ENCODE results near the gene GLB1L2.
"Not testable (repeated sequence)": the region's sequence is repeated elsewhere in the genome, so short reads cannot be mapped to it uniquely, and the experiment has no call there.

GLB1L2 gene, protein sequence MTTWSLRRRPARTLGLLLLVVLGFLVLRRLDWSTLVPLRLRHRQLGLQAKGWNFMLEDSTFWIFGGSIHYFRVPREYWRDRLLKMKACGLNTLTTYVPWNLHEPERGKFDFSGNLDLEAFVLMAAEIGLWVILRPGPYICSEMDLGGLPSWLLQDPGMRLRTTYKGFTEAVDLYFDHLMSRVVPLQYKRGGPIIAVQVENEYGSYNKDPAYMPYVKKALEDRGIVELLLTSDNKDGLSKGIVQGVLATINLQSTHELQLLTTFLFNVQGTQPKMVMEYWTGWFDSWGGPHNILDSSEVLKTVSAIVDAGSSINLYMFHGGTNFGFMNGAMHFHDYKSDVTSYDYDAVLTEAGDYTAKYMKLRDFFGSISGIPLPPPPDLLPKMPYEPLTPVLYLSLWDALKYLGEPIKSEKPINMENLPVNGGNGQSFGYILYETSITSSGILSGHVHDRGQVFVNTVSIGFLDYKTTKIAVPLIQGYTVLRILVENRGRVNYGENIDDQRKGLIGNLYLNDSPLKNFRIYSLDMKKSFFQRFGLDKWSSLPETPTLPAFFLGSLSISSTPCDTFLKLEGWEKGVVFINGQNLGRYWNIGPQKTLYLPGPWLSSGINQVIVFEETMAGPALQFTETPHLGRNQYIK

DNA sequence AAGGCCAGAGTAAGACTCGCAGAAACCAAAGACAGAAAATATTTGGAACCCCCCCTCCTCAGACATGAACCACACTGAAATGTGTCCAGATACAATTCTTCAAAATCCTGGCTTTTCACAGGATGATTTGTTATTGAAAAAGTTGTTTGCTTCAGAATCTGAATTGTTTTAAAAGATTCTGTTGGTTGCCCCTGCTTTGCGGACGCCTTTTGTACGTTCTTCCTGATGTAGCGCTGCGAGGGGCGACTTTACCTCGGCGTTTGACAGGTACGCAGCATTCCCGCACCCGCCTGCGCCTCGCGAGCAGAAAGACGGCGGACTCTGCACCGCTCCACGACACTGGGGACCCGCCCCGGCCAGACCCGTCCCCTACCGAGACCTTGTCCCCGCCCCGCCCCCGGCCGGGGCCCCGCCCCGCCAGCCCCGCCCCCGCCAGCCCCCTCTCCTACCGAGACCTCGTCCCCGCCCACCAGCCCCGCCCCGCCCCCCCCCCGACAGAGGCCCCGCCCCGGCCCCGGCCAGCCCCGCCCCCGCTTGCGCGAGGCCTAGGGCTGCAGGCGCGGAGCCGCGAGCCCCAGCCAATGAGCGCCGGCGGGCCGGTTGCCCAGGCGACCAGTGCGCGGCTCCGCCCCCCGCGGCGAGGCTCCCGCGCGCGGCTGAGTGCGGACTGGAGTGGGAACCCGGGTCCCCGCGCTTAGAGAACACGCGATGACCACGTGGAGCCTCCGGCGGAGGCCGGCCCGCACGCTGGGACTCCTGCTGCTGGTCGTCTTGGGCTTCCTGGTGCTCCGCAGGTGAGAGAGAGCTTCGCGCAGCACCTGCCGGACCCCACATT lies at the start of gene GLB1L2:
Gene GLB1L2, plus strand, starts transcription at position 635 of the 835 bp plus-strand sequence. Its CDS starts 74 bp downstream, at position 709.
- DNase-seq (ENCODE audit: low read depth in 1 of 2, low spot score in 1 of 2) = peak; percentile 68 to 70

DNA sequence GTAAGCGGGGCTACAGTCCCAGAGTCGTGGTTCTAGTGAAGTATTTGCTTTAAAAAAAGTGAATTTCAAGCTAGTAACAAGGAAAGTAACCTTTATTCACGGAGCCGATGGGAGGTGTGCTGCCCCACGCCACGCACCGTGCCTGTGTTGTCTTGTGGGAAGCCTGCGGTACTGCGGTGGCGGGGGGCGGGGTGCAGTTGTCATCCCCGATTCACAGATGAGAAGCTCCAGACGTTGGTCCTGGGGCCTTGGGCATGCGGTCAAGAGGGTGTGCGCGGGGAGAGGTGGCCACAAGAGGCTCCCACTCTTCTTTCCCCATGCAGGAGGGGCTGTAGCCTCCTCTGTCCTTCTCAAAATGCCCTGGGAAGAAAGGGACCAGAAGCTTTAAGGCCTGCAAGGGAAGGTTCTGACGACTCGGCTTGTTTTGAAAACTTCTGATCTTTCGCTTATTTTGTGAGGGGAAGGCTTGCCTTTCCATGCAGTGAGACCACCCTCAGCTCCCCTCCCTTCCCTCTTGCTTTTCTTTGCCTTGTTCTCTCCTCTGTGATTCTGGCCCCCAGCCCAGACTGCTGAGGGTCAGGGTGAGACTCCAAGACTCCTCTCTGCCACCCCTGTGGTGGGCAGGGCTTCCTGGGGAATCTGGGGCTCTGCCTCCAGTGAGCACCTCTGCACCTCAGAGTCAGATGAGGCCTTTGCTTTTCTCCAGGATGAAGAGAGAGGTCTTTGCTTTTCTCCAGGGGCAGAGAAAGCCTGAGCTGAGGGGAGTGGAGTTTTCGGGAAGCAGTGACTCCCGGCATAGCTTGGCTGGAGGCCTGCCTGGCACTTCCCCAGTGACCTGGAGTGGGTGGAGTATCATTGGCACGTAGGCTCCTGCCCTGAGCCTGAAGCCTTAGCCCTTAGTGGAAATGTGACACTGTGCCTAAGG lies 49.4 kb upstream of the GLB1L2 start:
- no peak for DNase-seq (ENCODE audit: low read depth in 1 of 2, low spot score in 1 of 2)

DNA sequence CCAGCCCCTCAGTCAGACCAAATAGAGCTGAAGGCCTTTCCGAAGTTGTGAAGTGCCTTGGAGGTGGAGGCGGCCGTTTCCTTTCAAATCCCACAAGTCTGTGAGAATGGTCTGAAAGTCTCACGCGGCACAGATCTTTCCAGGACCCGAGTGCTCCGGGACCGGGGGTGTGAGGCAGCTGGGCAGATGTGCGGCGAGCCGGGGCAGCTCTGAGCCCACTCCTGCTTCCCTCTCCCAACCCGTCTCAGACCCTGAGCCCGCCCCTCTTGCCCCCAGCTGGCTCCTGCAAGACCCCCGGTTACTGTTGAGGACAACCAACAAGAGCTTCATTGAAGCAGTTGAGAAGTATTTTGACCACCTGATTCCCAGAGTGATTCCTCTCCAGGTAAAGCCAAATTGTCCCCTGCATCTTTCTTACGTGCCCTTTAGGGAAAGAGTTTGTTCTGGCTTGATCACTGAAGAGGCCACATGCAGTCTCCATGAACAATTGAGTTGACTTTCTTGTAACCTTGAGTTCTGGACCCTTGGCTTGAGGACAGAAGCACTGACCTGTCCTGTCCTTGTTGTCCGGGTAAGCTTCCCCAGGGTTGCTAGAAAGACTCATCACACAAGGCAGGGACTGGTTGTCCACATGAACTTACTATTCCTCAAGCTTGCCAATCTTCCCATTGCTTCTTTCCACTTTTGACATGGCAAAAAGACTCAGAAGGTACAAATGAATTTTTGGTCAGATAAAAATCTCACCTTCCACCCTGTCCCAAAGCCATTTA lies 48.1 kb upstream of the GLB1L2 start:
- DNase-seq (ENCODE audit: low read depth in 1 of 2, low spot score in 1 of 2) = no peak

DNA sequence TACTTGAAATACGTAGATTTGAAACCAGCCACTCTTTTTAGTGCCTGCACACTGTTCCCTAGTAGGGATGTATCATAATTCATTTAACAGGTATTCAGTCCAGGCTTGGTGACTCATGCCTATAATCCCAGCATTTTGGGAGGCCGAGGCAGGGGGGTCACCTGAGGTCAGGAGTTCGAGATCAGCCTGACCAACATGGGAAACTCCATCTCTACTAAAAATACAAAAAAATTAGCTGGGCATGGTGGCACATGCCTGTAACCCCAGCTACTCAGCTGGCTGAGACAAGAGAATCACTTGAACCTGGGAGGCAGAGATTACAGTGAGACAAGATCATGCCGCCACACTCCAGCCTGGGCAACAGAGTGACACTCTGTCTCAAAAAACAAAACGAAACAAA lies 47.4 kb upstream of the GLB1L2 start:
- not testable (repeated sequence) for DNase-seq (ENCODE audit: low read depth in 1 of 2, low spot score in 1 of 2)

DNA sequence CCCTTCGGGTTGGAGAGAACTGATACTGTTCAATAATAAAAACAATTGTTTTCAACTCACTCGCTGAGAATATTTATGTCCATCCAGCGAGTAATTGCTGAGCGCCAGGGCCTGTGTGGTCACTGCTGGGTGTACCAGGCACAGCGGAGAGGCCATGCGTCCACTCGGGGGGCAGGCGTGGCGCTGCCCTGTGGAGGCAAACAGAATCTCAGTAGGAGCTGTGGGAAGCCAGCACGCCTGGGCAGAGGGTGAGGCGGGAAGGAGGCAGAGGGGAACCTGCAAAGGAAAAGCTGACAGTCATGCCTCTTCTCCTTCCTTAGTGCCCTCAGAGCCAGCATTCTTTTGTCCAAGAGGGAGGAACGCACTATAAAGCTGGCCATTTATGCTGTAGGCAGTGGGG lies 44.2 kb upstream of the GLB1L2 start:
- no peak for DNase-seq (ENCODE audit: low read depth in 1 of 2, low spot score in 1 of 2)

DNA sequence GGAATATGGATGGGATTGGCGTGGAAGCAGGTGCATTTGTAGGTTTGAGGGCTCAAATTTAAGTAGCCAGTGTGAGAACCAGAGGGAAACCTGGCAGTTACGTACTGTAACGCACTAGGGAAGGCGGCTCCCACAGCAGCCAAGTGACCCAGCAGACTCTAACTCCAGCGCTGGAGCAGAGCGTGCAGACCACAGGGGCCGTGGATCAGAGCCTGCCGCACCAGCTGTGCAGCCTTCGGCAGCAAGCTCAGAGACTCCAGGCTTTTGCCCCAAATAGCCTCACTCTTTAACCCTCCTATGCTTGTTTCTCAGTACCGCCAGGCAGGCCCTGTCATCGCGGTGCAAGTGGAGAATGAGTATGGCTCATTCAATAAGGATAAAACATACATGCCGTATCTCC lies 43.3 kb upstream of the GLB1L2 start:
- no peak for DNase-seq (ENCODE audit: low read depth in 1 of 2, low spot score in 1 of 2)

DNA sequence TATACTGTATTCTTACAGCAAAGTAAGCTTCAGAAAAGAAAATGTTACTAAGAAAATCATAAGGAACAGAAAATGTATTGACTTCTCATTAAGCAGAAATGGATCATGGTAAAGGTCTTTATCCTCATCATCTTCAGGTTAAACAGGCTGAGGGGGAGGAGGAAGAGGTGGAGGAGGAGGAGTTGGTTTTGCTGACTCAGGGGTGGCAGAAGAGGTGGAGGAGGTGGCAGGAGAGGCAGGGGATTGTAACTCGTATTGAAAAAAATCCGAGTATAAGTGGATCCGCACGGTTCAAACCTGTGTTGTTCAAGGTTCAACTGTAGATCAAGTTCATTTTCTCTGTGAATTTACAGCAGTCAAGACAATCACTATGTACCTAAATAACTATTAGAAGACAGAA lies 42.6 kb upstream of the GLB1L2 start:
- no peak for DNase-seq (ENCODE audit: low read depth in 1 of 2, low spot score in 1 of 2)

DNA sequence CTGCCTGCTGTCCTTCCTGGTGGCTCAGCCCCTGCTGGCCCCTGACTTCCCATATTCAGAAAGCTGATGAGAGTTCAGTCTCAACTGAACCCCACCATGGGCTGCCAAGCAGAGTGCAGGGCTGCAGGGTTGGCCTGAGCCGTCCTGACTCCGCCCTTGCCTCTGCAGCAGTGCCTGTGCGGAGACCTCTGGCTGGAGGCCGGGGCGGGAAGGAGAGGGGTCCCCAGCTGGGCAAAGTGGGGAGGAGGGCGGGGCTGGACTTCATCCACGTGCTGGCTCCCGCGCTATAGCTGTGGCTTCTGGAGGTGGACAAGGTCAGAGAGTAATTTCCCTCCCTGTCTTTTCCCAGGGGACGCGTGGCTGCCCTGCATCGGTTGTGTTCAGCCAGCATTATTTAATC lies 42.0 kb upstream of the GLB1L2 start:
- DNase-seq (ENCODE audit: low read depth in 1 of 2, low spot score in 1 of 2) = no peak

DNA sequence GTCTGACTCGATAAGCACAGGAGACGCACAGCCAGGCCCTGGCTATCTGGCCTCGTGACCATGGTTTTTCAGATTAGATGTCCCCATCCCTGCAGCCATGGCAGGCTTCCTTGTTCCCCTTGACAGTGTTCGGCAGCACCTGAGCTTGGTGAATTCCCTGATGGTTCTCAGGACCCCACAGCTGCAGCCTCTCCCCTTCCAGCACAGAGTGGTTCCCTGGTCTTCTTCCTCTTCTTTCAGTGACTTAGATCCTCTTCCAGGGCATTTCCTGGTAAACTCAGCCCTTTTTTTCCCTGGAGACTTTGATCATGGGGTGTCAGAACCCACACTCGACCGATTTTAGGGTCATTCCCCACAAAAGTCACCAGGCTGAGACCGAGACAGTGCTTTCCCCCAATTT lies 41.1 kb upstream of the GLB1L2 start:
- DNase-seq (ENCODE audit: low read depth in 1 of 2, low spot score in 1 of 2) = no peak

DNA sequence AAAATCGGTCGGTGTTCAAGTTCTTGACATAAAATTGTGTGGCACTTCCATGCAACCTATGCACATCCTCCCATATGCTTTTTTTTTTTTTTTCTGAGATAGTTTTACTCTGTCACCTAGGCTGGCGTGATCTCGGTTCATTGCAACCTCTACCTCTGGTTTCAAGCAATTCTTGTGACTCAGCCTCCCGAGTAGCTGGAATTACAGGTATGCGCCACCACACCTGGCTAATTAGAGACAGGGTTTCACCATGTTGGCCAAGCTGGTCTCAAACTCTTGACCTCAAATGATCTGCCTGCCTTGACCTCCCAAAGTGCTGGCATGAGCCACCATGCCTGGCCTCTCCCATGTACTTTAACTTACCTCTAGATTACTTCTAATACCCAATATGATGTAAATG lies 40.6 kb upstream of the GLB1L2 start:
- no peak for DNase-seq (ENCODE audit: low read depth in 1 of 2, low spot score in 1 of 2)

DNA sequence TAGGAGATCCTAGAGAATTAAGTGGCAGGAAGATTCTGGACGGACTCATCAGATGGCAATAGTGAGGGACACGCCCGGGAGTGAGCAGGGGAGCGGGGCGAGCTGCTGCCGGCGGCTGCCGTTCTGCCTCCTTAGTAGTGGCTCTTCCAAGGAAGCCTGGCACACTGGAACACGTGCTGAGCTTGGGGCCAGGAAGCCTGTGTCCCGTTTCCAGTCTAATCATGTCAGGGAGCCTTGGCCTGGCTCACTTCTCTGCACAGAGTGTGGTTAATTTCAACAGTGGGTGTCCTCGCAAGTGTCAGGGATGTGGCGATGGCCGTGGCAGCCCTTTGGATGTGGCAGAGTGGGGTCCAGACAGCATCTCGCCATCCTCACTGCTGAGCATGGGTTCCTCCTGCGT lies 39.1 kb upstream of the GLB1L2 start:
- DNase-seq (ENCODE audit: low read depth in 1 of 2, low spot score in 1 of 2) = no peak

DNA sequence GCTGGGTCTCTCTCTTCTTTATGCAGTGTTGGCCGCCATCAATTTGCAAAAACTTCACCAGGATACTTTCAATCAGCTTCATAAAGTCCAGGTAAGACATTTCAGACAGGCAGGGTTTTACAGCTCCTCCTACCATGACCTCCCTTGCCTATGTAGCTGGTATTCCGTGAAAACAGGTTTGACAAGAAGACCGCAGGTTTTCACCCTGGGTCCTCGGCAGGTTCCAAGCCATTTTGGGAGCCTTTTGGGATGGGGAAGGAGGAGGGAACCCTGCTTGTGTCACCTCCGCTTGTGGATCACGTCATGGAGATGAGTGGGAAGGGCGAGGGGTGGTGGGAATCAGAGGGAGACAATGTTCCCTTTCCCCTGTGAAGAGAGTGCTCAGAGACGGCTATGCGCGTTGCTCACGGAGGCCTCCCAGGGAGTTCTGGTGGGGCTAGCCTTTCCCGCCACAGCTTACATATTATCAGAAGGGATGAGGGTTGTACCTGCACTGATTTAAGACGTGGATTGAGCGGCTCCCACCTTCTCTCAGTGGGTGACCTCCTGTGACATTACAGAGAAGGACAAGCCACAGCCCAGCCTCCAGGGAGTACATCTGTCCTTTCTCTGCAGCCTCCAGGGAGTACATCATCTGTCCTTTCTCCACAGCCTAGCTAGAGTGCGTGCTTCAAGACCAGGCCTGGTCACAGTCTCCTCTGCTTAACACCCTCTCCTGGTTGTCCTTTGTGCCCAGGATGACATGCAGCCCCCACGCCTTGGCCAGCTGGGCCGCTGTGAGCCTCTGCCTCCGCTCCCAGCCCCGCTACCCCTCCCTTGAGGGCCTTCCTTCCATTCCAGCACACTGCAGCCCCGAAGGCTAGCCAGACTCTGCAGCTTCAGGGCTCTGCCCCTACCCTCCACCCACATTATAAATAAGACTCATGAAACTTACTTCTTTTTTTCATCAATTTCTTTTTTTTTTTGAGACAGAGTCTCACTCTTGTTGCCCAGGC lies 38.4 kb upstream of the GLB1L2 start:
- no peak for DNase-seq (ENCODE audit: low read depth in 1 of 2, low spot score in 1 of 2)

DNA sequence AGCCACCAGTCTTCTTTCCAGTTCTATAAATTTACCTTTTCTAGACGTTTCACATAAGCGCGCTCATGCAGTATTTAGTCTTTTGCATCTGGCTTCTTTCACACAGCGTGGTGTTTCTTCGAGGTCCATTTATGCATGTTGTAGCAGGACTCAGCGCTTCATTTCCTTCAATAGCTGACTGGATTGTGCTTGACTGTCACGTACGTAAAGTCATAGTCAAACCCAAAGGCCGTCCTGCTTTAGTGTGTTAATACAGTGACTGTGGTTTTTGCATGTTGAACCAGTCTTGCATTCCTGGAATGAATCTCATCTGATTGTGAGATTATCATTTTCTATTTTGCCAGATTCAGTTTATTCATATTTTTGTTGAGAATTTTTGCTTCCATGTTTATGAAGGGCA lies 37.1 kb upstream of the GLB1L2 start:
- no peak for DNase-seq (ENCODE audit: low read depth in 1 of 2, low spot score in 1 of 2)

DNA sequence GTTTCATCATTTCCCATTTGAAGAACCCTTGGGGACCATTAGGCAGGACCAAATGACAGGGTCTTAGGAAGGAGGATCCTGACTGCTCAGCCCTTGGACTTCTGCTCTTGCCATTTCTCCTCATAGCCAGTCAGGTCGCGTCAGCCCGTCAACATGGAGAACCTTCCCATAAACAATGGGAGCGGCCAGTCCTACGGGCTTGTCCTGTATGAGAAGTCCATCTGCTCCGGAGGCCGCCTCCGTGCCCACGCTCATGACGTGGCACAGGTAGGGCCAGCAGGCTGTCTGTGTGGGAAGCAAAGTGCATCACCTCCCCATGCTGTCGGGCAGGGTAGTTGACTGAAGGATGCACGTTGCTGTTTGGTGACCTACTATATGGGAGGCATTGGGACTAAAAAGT lies 19.6 kb upstream of the GLB1L2 start:
- DNase-seq (ENCODE audit: low read depth in 1 of 2, low spot score in 1 of 2) = no peak

DNA sequence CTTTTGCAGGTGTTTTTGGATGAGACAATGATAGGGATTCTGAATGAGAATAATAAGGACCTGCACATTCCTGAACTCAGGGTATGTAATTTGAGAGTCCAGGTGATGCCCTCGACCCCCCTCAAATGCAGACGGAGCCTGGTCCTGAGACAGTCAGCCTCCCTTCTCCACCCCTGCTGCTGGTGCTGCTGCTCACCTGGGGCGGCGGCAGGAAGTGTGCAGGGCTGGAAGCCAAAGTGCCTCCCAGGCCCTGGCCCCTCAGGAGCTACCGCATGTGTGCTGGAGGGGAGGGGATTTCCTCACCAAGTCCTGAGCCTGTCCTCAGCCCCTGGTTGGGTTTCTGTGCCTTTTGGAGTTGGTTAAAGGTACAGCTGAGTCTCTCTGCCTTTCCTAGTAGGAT lies 19.0 kb upstream of the GLB1L2 start:
- DNase-seq (ENCODE audit: low read depth in 1 of 2, low spot score in 1 of 2) = no peak

DNA sequence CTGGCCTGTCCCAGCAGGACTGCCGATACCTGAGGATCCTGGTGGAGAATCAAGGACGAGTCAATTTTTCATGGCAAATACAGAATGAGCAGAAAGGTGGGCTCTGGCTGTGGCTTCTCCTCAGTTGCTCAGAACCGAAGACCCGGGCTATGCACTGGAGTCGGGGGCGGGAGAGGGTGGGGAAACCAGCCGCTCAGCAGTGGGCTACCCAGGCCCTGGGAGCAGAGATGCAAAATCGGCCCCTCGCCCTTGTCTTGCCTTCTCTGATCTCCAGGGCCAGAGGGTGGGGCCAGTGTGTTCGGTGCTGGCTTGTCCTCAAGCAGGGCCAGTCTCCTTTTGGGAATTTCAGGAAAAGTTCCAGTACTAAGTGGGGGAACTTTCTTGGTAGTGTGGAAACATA lies 18.4 kb upstream of the GLB1L2 start:
- no peak for DNase-seq (ENCODE audit: low read depth in 1 of 2, low spot score in 1 of 2)

DNA sequence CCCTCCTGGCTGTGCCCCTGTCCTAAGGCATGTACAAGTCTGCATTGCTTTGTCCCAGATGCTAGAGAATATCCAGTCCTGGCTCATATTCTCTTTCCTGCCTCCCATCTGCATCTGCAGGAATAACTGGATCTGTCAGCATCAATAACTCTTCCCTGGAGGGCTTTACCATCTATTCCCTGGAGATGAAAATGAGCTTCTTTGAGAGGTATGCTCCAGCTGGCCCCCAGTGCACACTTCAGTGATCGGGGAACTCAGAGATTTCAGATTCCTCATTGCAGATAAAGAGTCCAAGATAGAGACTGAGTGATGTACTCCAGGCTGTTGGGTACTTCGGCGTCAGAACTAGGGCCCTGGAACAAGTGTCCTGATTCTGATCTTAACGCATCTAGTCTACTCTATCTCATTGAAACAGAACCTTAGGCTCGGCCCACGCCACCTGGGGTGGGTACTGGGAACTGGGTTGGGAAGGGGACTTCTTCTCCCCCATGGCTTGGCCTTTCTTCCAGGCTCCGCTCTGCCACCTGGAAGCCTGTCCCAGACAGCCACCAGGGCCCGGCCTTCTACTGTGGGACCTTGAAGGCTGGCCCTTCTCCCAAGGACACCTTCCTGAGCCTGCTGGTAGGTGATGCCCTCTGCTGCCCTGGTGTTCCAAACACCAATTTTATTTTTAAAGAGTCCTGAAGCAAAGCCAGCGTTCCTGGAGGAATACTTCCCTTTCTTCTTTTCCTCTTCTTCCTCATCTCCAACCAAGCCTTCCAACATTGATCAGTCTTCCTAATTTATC lies 17.8 kb upstream of the GLB1L2 start:
- no peak for DNase-seq (ENCODE audit: low read depth in 1 of 2, low spot score in 1 of 2)

DNA sequence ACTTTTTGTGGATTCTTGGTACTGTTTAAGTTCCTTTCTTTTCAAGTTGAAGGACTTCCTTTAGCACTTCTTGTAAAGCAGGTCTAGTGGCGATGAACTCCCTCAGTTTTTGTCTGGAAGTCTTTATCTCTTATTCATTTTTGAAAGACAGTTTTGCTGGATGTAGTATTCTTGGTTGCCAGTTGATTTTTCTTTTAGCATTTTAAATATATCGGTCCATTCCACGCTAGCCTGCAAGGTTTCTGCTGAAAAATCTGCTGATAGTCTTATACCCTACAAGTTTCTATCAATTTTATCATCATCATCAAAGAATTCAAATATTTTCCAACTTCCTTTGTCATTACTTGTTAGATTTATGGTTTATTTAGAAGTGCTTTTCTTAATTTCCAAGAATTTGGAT lies 14.7 kb upstream of the GLB1L2 start:
- no peak for DNase-seq (ENCODE audit: low read depth in 1 of 2, low spot score in 1 of 2)
